Superior temporal gyrus (tissue), 1 donor: ENCODE results near the gene TMEM94.
A peak's percentile ranks its signal among the peaks of the same experiment; 100 is the strongest.

Experiments used
- DNase-seq: peaks from one replicate; pipeline ENCODE4 v3.0.0-alpha.2; 2016; ENCODE audit errors: extremely low spot score

The TMEM94 gene

GRCh38 chr17:75496005-75496404, 39.6 kb downstream of the TMEM94 start:
- DNase-seq: no peak

GRCh38 chr17:75498039-75498725, 41.7 kb downstream of the TMEM94 start:
- no peak for DNase-seq

GRCh38 chr17:75498726-75499213, 42.3 kb downstream of the TMEM94 start:
- DNase-seq: no peak

GRCh38 chr17:75499313-75500022, 43.0 kb downstream of the TMEM94 start:
- DNase-seq: no peak

- DNase-seq: no peak
Observed at GRCh38 chr17:75500419-75501216, 44.2 kb downstream of the TMEM94 start.

GRCh38 chr17:75501378-75502071, 45.1 kb downstream of the TMEM94 start:
- peak; percentile 69 for DNase-seq

GRCh38 chr17:75502072-75502720, 45.8 kb downstream of the TMEM94 start:
- DNase-seq: no peak

- DNase-seq: no peak
Observed at GRCh38 chr17:75502721-75503329, 46.4 kb downstream of the TMEM94 start.

- DNase-seq: no peak
Observed at GRCh38 chr17:75503337-75503950, 47.0 kb downstream of the TMEM94 start.

- DNase-seq: no peak
Observed at GRCh38 chr17:75503976-75504346, 47.5 kb downstream of the TMEM94 start.

- no peak for DNase-seq
Observed at GRCh38 chr17:75504347-75505151, 48.1 kb downstream of the TMEM94 start.

- DNase-seq: no peak
Observed at GRCh38 chr17:75505152-75505409, 48.6 kb downstream of the TMEM94 start.

GRCh38 chr17:75505640-75506039, 49.2 kb downstream of the TMEM94 start:
- no peak for DNase-seq

- no peak for DNase-seq
Observed at GRCh38 chr17:75506134-75506533, 49.7 kb downstream of the TMEM94 start.

- DNase-seq: no peak
Observed at GRCh38 chr17:75506888-75507287, 50.5 kb downstream of the TMEM94 start.

- peak; percentile 88 for DNase-seq
Observed at GRCh38 chr17:75507733-75508719, 51.6 kb downstream of the TMEM94 start.

GRCh38 chr17:75508931-75509361, 52.5 kb downstream of the TMEM94 start:
- DNase-seq: peak; percentile 49

- DNase-seq: no peak
Observed at GRCh38 chr17:75509528-75510258, 53.3 kb downstream of the TMEM94 start.
